SK-N-SH (cell line): ENCODE results near the gene DBR1. TPM values are rescaled to one million over a fixed set of nuclear protein-coding genes. Genes with fewer than 3 reads are reported as not detected.

Source experiments
- CTCF ChIA-PET: fragments of 300-600, 350-600 bp; formaldehyde crosslinking; extraction: SDS; loops from one replicate; lab custom pipeline; 2021; lab: Yijun Ruan, JAX
- POLR2A ChIA-PET: fragments of 350-600 bp; sonication (Branson Sonifier 250); formaldehyde crosslinking; extraction: SDS; loops from one replicate; lab custom pipeline; 2020; ENCODE audit warnings: antibody characterized with exemption, inconsistent platforms; lab: Yijun Ruan, JAX
- DNase-seq: peaks from one replicate; pipeline ENCODE4 v3.0.0; 2012
- H2AFZ ChIP-seq: fragments of 200-600 bp; sonication (generic); 2 replicates; pipeline ENCODE4 v1.8.1; 2016; ENCODE audit warnings: antibody characterized with exemption, mild to moderate bottlenecking, low read depth
- H3F3A ChIP-seq: fragments of 200-600 bp; sonication (generic); replicated peaks from 2 replicates; pipeline ENCODE3; 2016; ENCODE audit warnings: antibody characterized with exemption, mild to moderate bottlenecking; ENCODE audit not compliant: insufficient read depth
- H3K27ac ChIP-seq, 2 experiments: fragments of 200-500 bp in 1 of 2; fragments of 200-600 bp in 1 of 2; sonication (Bioruptor generic) in 1 of 2; sonication (generic), shearing (Covaris generic) in 1 of 2; 2 replicates each; pipeline versions ENCODE4 v1.5.1 to v1.6.1; 2014 to 2016; ENCODE audit warnings: low read depth in 2 of 2, inconsistent platforms in 1 of 2, low read length in 1 of 2, mild to moderate bottlenecking in 1 of 2, mixed read lengths in 1 of 2
- H3K27me3 ChIP-seq: fragments of 200-600 bp; sonication (generic), shearing (Covaris generic); 2 replicates; pipeline ENCODE4 v1.6.1; 2016; ENCODE audit warnings: mixed run types; ENCODE audit not compliant: insufficient read depth
- H3K36me3 ChIP-seq, 2 experiments: fragments of 200-500 bp in 1 of 2; fragments of 200-600 bp in 1 of 2; sonication (Bioruptor generic) in 1 of 2; sonication (generic) in 1 of 2; replicated peaks in 1 of 2; 2 replicates each; pipeline versions ENCODE3 to v1.5.1; 2014 to 2016; ENCODE audit warnings: low read length in 1 of 2, mild to moderate bottlenecking in 1 of 2; ENCODE audit not compliant: insufficient read depth in 2 of 2, control insufficient read depth in 1 of 2
- H3K4me1 ChIP-seq, 2 experiments: fragments of 200-500 bp in 1 of 2; fragments of 200-600 bp in 1 of 2; sonication (Bioruptor generic) in 1 of 2; sonication (generic), shearing (Covaris generic) in 1 of 2; 2 replicates each; pipeline versions ENCODE4 v1.5.1 to v1.6.1; 2014 to 2016; ENCODE audit warnings: low read depth in 1 of 2, low read length in 1 of 2, mixed run types in 1 of 2; ENCODE audit not compliant: insufficient read depth in 2 of 2, control insufficient read depth in 1 of 2
- H3K4me2 ChIP-seq: fragments of 200-600 bp; sonication (generic), shearing (Covaris generic); 2 replicates; pipeline ENCODE4 v1.6.1; 2017; ENCODE audit warnings: mixed run types
- H3K4me3 ChIP-seq, 2 experiments: fragments of 200-500 bp in 1 of 2; fragments of 200-600 bp in 1 of 2; sonication (Bioruptor generic) in 1 of 2; sonication (generic), shearing (Covaris generic) in 1 of 2; 2 replicates each; pipeline versions ENCODE4 v1.5.1 to v1.8.1; 2014 to 2016; ENCODE audit warnings: low read depth in 2 of 2, inconsistent platforms in 1 of 2, low read length in 1 of 2, mild to moderate bottlenecking in 1 of 2, mixed read lengths in 1 of 2, moderate library complexity in 1 of 2
- H3K79me2 ChIP-seq: fragments of 200-600 bp; sonication (generic); 2 replicates; pipeline ENCODE4 v1.8.1; 2017; ENCODE audit warnings: mild to moderate bottlenecking; ENCODE audit not compliant: insufficient read depth
- H3K9ac ChIP-seq: fragments of 200-600 bp; sonication (generic); 2 replicates; pipeline ENCODE4 v1.6.1; 2017; ENCODE audit warnings: mixed run types
- H3K9me2 ChIP-seq: fragments of 200-600 bp; sonication (generic); 2 replicates; pipeline ENCODE4 v1.6.1; 2017; ENCODE audit warnings: mixed run types
- H3K9me3 ChIP-seq: fragments of 200-600 bp; sonication (generic); 2 replicates; pipeline ENCODE4 v1.6.1; 2017; ENCODE audit warnings: mixed run types, mild to moderate bottlenecking, moderate library complexity
- H4K20me1 ChIP-seq: fragments of 200-600 bp; sonication (generic); 2 replicates; pipeline ENCODE4 v1.6.1; 2017; ENCODE audit warnings: mild to moderate bottlenecking, mixed run types; ENCODE audit not compliant: insufficient read depth
- CHD2 ChIP-seq: fragments of 150-350 bp; IDR thresholded peaks from 2 replicates; pipeline ENCODE4 v1.6.1; 2018; ENCODE audit warnings: low read length; ENCODE audit not compliant: partially characterized antibody
- CTCF ChIP-seq: fragments of 200-600 bp; sonication (generic); IDR thresholded peaks from 2 replicates; pipeline ENCODE4 v1.6.1; 2017; ENCODE audit warnings: antibody characterized with exemption, mild to moderate bottlenecking, moderate library complexity
- FOSL2 ChIP-seq: IDR thresholded peaks from 2 replicates; pipeline ENCODE4 v1.4.0; 2012; ENCODE audit warnings: low read depth, mild to moderate bottlenecking, moderate library complexity, borderline replicate concordance
- GATA2 ChIP-seq: sonication (generic); formaldehyde crosslinking; IDR thresholded peaks from 2 replicates; pipeline ENCODE4 v1.5.0; 2020; ENCODE audit warnings: mild to moderate bottlenecking, missing genetic modification reagents
- IRF3 ChIP-seq: fragments of 150-350 bp; IDR thresholded peaks from 2 replicates; pipeline ENCODE4 v1.6.1; 2016; ENCODE audit warnings: mild to moderate bottlenecking, low read depth, low read length
- NRF1 ChIP-seq: IDR thresholded peaks from 2 replicates; pipeline ENCODE4 v1.6.1; 2012; ENCODE audit warnings: low read depth, mild to moderate bottlenecking, low read length
- REST ChIP-seq: IDR thresholded peaks from 2 replicates; pipeline ENCODE4 v1.6.1; 2012; ENCODE audit warnings: mild to moderate bottlenecking, low read depth, low read length, moderate library complexity
- RFX5 ChIP-seq: IDR thresholded peaks from 2 replicates; pipeline ENCODE4 v1.6.1; 2012; ENCODE audit warnings: mild to moderate bottlenecking, improper control_type of control experiment, low read length
- SIN3A ChIP-seq: IDR thresholded peaks from 2 replicates; pipeline ENCODE4 v1.6.1; 2012; ENCODE audit warnings: low read depth, mild to moderate bottlenecking, low read length, moderate library complexity, borderline replicate concordance
- YY1 ChIP-seq: IDR thresholded peaks from 2 replicates; pipeline ENCODE4 v1.4.0; 2012; ENCODE audit warnings: low read depth, mild to moderate bottlenecking
- ZBTB33 ChIP-seq: IDR thresholded peaks from 2 replicates; pipeline ENCODE4 v1.4.0; 2012; ENCODE audit warnings: low read depth, borderline replicate concordance
- WGBS: methylation state at CpG from one replicate; pipeline ENCODE4 v1.1.6; 2017; ENCODE audit warnings: low lambda C conversion rate; 5-methylcytosine and 5-hydroxymethylcytosine counted together
- polyA plus RNA-seq, 3 experiments: library from polyadenylated mRNA; depleted of rRNA; stranded (reverse); fragments of >200 nt; gene quantifications; 2 replicates each; pipeline ENCODE4 v1.2.3, GENCODE V29; 2012

Gene DBR1
- polyA plus RNA-seq, 1 of the 3 experiments (the other 2 are of a cell fraction): 9.2 TPM

- Histone ChIP-seq H3K9ac (no peak overlapping the region), H3K27me3 (no peaks in the 10 kb centered on the region), H3F3A (no peaks in the 10 kb centered on the region), H2AFZ (no peak overlapping the region), H3K9me3 (no peaks in the 10 kb centered on the region), H3K4me3 (no peak overlapping the region), H3K9me2 (no peaks in the 10 kb centered on the region), H3K4me1 (0 out of 4 replicates have a peak, but pooled peaks cover 0 to 10% of the 10 kb centered on the region in 2 experiments), H3K36me3 (peaks cover 14 to 30% of the 10 kb centered on the region in 2 experiments), H3K79me2 (peaks cover 69% of the 10 kb centered on the region), H3K4me2 (no peak overlapping the region), H4K20me1 (peaks cover 24% of the 10 kb centered on the region), H3K27ac (no peak overlapping the region)
- CTCF ChIA-PET: interaction anchor here (0.9 to 1.1 kb wide), 2 partner anchors 10 to 13 kb away, joined by 3 read pairs; no protein-coding TSS in a partner anchor
- no peak for DNase-seq
- 94% methylated on average over 7 of the region's 7 CpGs for WGBS
- 0 out of 2 replicates have a peak, but pooled peaks have one; percentile 4 for TF ChIP-seq FOSL2
- TF ChIP-seq CHD2: no peak
- POLR2A ChIA-PET: no interaction called here
These were observed 38.8 kb upstream of the DBR1 start for GRCh38 chr3:138213398-138214085.

GRCh38 chr3:138210528-138210927, 35.8 kb upstream of the DBR1 start:
- Histone ChIP-seq H3K9me2 (no peaks in the 10 kb centered on the region), H3K36me3 (peaks cover 6 to 26% of the 10 kb centered on the region in 2 experiments), H3K4me1 (0 out of 4 replicates have a peak, but pooled peaks cover 0 to 10% of the 10 kb centered on the region in 2 experiments), H3K9ac (no peak overlapping the region), H2AFZ (no peak overlapping the region), H4K20me1 (peaks cover 47% of the 10 kb centered on the region), H3K27ac (no peak overlapping the region), H3K79me2 (peaks cover 82% of the 10 kb centered on the region), H3F3A (no peaks in the 10 kb centered on the region), H3K9me3 (no peaks in the 10 kb centered on the region), H3K27me3 (no peaks in the 10 kb centered on the region), H3K4me2 (no peak overlapping the region), H3K4me3 (no peak overlapping the region)
- DNase-seq: no peak
- no peak for TF ChIP-seq RFX5
- TF ChIP-seq NRF1: no peak
- ChIA-PET POLR2A (no interaction called here), CTCF (interaction anchor here (1.6 kb wide), 1 partner anchor 207 kb away, joined by 4 read pairs; no protein-coding TSS in a partner anchor)
- WGBS: 97% methylated on average over 3 of the region's 3 CpGs

GRCh38 chr3:138206196-138206595, 31.5 kb upstream of the DBR1 start:
- H3K9ac ChIP-seq: no peak overlapping the region
- DNase-seq: no peak
- no peak overlapping the region for H2AFZ ChIP-seq
- no peaks in the 10 kb centered on the region for H3K4me1 ChIP-seq
- peaks cover 98% of the 10 kb centered on the region for H3K79me2 ChIP-seq
- no peak overlapping the region for H3K4me3 ChIP-seq
- no peaks in the 10 kb centered on the region for H3K9me3 ChIP-seq
- H3K36me3 ChIP-seq: peaks cover 5 to 16% of the 10 kb centered on the region in 2 experiments
- WGBS: 96% methylated on average over 2 of the region's 2 CpGs
- H3F3A ChIP-seq: no peaks in the 10 kb centered on the region
- no peaks in the 10 kb centered on the region for H3K27me3 ChIP-seq
- no peak overlapping the region for H3K4me2 ChIP-seq
- ChIA-PET POLR2A (no interaction called here), CTCF (no interaction called here)
- no peak overlapping the region for H3K27ac ChIP-seq
- H4K20me1 ChIP-seq: peaks cover 76% of the 10 kb centered on the region
- no peaks in the 10 kb centered on the region for H3K9me2 ChIP-seq
- TF ChIP-seq GATA2 (CRISPR knock-in tag): no peak
- TF ChIP-seq IRF3: no peak
- TF ChIP-seq YY1: no peak
- TF ChIP-seq CTCF: no peak
- no peak for TF ChIP-seq SIN3A
- TF ChIP-seq ZBTB33: no peak
- no peak for TF ChIP-seq REST
